ENCODE measurements around the gene PLCB1.

Gene PLCB1

DNA sequence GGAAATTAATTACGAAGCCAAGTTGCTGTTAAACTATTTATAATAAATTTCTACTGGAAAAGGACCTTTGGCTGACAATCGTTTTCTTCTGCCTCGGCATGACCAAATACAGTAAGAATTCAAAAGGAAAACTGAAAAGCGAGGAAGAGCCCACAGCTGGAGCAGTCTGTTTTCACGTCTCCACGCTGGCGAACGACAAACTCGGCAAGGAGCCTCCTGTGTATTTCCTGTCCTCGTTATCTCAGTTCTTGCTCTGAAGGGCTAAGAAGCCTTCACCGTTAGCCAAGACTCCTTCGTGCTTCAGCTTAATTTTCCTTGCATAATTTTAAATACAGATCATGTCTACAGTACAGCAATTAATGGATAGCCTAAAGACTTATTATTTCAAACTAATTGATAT, 722.5 kb downstream of the PLCB1 start:
- no peak for DNase-seq

DNA sequence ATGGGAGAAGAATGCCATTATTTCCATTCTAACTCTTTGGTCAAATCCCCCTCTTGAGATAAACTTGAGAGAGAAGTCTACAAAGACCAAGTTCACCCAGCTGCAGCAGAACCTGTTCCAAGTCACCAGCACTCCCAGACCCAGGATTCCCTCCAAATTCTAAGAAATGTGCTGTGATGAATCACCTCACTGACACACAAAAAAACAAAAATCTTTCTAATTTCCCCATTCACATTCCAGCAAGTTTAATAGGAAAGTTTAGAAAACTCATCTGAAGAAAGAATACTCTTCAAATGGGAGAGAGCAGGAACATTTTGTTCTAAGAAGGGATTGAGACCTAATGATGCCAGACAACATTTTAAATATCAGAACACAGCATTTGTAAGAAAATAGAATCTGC, 723.2 kb downstream of the PLCB1 start:
- DNase-seq: no peak

DNA sequence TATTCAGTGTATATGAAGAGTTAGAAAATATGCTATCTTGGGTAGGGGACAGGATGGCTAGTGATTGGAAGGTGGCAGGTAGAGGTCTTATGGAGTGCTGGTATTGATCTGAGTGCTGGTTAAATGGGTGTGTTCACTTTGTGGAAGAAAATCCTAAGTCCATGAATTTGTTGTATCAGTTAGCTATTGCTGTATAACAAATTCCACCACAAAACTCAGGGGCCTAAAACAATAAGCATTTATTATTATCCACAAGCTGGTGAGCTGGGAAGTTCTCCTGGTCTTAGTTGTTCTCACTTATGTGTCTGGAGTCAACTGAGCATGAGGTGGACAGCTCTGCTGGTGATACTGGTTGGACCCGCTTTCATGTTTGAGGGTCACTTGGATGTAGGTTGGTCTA, 724.6 kb downstream of the PLCB1 start:
- no peak for DNase-seq

DNA sequence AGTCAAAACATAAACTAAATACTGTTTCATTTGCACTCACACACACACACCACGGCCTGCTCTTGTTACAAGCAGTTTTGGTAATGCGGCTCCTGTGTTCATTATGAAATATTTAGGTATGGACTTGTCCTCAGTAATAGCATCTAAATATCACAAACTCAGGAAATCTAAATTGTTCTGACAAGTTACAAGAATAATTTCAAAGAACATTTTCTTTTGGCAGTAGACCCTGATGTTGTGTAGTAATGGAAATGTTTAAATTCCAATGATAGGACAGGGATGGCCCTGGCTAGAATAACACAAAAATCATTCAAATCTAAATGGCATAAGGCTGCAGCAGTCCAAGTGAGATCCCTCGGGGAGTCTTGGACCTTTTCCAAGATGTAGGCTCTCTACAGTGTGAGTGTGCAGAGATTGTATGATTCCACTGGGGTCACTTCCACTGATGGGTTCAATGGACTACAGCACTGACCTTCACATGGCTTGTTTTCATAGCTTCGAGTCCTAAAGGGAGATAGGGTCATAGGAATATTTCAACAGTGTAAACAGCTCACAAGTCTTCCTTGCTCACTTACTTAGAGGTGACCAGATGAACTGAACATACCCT, 726.2 kb downstream of the PLCB1 start:
- DNase-seq: no peak

DNA sequence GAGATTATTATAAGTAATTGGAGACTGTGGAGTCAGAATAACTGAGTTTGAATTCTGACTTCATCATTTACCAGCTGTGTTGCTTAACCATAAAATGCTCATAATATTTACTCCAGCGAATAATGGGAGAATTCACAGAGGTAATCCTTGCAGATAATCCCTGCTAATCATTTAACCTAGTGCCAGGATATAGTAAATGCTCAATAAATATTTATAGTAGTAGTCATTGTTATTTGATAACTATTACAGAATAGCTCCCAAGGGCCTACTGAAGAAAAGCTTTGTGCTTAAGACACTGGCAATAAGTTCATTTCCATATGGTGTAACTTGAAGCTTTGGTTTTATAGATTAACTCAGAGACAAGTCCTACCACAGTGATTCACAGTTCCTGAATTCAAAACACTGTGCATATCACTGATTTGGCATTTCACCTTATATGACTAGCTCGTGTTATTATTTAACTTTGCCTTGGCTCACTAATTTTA, 728.0 kb downstream of the PLCB1 start:
- DNase-seq: no peak

DNA sequence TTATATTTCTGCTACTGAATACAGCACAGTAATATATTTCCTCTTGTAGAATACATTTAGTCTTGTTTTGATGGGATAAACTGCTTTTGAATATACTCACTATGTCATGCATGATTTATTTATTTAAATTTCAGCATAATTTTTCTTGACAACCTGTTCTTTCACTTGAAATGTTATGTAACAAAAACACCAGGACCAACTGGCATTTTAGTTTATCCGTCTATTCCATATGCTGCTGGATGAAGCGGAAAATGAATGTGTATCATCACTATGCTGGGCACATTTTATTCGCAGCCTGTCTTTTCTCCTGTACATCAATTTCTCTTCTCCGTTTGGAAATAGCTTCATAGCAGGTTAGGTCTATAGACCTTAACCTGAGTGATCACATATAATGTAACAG, 730.0 kb downstream of the PLCB1 start:
- DNase-seq: no peak

DNA sequence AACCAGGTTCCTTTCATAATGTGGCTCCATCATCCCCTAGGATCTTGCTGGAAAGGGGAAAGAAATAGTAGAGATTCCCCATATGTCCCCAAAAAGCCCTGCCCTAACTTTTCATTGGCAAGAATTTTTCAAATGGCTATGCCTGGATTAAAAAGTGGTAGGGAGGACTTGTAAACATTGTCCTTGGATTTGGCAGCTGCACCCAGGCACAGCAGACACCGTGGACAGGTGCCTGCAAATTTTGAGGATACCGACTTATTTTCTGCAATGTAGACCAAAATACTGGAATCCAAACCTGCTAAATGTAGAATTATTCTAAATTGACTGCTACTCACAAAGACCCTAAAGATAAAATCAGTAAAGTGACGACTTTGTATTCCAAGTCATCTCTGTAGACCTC, 733.6 kb downstream of the PLCB1 start:
- DNase-seq: no peak

DNA sequence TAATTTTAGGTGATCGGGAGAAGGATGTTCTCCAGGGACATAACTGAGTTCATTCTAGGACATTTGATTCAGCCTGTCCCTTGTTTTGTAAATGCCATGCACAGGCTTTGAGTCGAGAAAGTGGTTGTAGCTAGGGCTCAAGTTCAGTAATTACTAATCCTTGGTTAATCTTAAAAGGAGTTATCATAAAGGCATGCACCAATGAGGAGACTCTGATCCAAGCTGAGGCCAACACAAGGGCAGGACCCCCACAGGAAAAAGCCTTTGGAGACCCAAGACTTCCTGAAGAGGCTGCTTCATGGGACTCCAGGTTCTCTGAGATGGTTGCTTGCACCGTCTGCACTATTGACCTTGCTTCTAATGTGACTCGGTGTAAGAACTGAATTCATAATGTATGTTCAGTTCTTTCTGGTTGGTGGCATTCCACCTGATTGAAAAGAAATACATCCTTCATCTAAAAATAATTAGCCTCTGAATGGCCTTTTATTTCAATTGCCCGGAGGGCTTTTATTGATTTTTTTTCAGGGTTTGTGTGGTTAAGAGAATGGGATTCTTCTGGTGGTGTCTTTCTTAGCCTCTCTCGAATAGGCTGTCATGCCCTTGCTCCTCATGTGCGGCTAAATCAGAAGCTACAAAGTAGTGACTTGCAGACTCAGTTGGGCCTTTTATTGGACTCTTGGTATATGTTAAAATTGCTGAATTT, 735.1 kb downstream of the PLCB1 start:
- DNase-seq: no peak

DNA sequence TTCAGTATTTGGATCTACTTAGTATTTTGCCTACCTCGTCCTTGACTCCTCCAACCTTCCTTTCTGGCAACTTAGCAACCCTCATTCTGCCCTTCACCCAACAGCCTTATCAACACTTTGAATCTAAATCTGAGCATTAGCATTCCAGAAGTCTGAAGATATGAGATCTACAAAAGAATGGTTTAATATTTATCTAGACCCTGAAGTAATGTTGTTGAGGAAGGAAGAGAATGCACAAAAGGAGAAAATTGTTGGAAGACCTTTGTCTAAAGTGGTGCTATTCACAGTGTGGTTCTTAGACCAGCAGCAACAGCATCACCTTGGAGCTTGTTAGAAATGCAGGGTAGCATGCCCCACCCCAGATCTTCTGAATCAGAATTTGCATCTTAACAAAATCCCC, 738.6 kb downstream of the PLCB1 start:
- DNase-seq: no peak

DNA sequence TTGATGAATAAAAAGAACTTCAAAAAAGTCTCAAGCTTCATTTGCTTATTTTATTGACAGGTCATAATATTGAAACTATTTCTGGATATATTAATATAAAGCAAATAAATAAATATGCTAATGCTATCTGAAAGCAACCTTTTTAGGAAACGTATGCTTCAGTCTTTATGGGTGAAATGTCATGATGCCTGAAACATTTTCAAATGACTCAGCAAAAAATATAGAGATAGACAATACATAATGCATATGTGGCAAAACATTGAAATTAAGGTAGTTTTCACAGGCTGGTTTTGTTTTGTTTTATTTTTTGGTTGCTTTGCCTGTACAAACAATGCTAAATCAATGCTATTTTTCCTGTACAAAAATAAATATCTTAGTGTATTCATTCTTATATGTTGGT, 742.4 kb downstream of the PLCB1 start:
- no peak for DNase-seq

DNA sequence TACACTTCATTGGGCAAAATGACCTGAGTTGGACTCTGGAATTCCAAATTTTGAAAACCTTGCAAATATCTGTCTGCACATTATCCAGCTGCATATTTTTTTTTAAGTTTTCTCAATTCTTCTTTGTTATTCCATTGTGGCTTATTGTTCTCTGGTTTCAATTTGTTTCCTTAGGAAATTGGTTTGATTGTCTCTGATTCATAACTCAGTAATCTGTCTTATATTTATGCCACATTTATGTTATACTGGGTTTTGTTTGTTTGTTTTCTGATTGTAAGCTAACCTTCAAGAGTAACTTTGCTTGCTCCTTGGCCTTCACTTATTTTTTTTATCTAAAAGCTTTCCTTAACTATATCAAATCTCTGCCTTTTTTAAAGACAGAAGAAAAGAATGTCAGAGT, 743.5 kb downstream of the PLCB1 start:
- DNase-seq: no peak

DNA sequence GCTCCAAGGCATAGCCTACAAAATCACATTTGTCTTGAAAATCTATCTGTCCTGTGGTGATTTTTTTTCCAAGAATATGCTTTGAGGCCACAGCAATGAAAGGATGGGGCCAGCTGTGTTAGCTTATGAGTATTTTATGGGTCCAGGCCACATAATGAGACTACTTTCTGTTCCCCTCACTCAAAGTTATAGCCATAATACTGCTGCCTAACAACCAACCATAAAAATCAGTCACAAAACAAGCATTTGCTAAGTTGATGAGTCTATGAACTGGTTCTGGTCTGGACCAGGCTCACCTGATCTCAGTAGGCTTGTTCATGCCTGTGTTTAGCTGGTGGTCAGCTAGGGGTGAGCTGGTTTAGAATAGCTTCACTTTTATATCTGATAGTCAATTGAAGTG, 744.3 kb downstream of the PLCB1 start:
- no peak for DNase-seq

DNA sequence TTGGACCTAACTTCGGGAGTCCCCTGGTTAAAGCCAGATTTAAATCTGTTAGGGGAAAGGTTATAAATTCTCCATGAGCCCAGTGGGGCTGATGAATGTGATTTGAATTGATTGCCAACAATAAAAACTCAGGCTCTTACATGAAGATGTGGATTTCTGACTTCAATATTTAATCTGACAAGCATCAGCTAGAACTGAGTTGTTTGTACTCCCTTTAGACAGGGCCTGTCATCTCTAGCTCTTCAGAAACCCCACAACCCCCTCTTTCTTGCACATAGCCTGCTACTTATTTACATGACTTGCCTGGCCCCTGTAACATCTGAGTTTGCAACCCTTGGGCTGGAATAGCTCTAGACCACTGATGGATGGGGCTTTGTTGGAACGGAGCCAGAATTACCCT, 745.2 kb downstream of the PLCB1 start:
- DNase-seq: no peak

DNA sequence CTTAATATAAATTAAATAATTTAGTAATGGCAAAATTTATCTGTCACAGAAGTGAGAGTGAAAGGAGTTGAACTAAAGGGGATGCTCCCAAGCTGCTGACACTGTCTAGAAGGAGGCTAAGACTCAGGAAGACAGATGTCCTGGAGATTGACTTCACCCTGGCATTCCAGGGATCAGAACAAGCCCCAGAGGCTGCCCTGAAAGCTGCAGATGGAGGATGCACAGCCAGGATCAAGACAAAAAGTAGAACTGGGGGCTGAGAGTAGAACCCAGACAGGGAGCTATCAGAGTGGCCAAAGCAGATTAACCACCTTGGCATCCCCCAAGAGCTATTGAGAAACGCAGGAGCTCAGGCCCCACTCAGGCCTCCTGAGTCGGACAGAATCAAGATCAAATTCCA, 747.6 kb downstream of the PLCB1 start:
- DNase-seq: no peak

DNA sequence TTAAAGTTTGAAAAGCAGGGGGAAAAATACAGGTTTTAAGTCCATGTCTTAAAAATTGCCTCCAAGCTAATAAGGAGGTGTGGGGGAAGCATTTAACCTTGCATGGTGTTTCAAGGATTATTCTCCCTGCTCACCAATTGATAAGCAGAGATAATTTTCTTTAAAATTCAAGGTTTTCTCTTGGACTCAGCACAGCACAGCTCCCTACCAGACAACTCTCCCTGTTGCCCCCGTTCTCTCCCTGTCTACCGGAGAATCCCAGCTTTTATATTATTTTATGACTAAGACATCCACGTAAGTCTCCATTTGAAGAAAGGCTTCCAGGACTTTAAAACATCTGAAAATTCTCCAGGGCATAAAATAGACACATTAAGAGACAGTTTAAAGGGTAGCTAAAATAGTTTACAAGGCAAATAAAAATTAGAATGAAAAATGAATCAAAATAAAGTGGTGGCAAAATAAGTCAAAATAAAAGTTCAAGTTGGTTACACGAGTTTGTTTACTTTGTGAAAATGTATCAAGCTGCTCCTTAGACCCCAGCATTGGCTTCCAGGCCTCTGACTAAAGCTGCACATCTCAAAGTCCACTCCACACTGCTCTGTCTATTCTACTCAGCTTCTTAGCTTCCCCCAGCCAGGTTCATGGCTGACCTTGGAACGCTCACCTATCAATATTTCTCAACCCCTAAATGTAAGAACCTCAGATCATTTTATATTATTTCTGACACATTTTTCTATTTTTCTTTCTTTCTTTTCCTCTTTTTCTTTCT, 748.2 kb downstream of the PLCB1 start:
- no peak for DNase-seq

DNA sequence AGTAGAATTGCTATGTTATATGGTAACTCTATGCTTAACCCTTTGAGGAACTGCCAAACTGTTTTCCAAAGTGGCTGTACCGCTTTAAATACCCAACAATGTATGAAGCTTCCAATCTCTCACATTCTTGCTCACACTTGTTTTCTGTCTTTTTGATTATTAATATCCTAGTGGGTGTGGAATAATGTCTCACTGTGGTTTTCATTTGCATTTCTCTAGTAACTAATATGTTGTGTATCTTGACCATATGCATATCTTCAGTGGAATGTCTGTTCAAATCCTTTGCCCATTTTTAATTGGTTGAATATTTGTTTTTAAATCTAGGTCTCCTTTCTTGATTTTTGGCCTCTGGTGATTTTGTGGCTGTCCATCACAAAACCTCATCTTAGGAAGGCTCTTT, 759.0 kb downstream of the PLCB1 start:
- DNase-seq: no peak

DNA sequence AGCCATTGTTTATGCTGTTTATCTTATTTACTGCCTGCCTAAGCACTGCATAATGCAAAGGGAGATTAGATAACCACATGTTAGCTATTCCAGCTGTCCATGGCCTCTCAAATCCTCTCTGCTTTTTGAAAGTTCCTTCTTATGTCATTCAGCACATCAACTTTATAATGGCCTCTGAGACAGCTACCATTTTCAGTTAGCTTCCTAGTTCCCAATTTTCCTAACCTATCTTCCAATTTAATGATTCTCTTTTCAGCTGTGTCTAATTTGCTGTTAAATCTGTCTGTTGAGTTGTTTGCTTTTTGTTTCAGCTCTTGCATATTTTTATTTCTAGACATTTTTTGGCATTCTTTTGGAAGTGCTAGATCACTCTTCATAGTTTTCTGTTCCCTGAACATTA, 763.4 kb downstream of the PLCB1 start:
- DNase-seq: no peak

DNA sequence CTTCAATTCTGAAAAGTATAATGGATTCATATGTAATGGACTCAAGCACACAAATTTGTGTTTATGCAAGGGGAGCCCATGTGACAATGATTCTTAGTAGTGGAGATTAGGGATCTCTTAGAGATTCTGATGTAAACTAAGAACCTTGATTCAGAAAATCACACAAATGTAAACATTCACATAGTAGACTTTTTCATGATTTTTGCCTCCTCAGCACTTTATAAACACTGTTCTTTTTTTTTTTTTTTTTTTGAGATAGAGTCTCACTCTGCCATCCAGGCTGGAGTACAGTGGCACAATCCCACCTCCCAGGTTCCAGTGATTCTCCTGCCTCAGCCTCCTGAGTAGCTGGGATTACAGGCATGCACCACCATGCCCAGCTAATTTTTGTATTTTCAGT, 766.8 kb downstream of the PLCB1 start:
- DNase-seq: no peak

DNA sequence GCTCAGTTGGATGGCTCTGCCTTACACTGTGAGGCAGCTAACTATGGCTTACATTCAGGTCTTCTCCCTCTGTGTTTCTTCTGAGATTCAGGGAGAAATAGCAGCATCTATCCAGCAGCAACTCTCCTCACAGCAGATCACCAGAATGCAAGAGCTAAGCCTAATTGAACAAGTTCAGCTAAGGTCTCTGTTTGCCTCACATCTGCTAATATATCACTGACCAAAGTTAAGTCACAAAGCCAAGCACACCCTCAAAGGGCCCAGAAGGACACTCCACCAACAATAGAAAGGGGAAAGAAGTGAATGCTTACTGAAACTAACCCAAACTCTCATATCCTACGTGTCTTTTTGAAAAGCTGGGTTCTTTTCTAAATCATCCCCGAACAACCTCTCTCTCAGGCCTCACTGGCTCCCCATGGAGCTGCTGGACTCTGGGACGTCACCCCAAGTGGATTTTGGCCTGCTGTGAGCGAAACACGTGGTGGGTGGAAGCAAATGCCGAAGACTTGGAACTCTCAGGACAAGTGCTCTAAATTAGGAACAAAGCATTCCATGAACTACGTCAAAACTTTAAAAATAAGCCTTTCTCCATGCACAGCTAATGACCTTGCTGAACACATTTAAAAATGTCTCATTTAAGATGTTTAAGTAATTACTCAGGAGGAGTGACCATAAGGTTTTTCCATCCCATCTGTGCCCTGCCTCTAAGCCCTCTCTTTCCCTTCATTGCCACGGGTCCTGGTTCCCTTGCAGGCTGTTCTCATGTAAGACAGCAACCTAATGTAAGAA, 769.4 kb downstream of the PLCB1 start:
- no peak for DNase-seq

DNA sequence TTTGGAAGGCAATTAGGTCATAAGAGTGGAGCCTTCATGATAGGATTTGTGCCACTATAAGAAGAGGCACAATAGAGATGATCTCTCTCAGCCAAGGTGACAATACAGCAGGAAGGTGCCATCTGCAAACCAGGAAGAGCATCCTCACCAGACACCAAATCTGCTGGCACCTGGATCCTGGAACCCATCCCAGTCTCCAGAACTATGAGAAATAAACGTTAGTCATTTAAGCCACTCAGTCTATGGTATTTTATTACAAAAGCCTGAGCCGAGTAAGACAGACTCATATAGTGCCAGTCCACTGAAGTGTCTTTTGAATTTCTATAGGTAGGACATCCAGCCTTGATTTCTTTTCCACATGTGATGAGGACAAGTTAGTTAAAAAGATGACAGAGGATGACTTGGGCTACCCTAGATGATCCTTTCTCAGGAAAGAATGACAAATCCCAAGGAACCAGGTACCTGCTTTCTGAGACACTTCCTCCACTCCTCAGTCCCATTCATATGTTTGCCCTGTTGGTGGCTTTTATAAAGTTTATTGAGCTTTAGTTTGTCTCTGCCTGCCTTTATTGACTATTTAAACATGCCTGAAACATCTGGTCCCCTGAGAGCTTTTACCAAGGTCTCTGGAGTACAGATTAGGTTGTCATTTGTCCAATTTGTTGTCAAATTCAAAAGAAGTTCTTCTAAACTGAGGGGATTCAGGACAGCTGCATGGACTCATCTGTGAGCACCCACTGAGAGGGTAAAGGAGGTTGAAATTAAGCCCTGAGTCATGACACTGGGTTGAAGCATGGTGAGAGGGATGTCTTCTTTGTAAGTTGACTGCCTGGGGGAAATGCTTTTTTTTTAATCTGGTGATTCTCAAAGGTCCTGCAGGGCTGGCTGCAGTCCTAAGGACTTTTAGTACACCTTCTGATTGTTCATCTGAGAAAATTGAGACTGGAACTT, 771.9 kb downstream of the PLCB1 start:
- no peak for DNase-seq

DNA sequence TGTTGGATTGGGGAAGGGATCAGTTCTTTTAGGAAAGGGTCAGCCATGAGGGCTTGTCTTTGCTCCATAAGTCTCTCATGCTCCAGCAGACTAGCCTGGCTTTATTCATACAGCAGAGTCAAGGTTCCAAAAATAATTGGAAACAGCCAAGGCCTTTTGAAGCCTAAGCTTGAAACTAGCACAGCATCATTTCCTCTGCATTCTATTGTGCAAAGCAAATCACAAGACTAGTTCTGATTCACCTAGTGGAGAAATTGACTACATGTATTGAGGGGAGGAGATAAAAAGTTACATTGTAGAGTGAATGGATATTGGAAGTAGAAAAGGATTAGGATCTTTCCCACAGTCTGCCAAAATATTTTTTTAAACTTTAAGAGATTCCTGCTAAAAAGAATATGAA, 777.5 kb downstream of the PLCB1 start:
- DNase-seq: no peak

DNA sequence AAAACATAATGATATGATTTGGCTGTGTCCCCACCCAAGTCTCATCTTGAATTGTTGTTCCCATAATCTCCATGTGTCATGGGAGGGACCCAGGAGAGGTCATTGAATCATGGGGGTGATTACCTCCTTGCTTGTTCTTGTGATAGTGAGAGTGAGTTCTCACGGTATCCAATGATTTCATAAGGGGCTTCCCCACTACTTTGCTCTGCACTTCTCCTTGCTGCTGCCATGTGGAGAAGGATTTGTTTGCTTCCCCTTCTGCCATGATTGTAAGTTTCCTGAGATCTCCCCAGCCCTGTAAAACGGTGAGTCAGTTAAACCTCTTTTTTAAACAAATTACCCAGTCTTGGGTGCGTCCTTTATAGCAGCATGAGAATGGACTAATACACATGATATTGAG, 780.0 kb downstream of the PLCB1 start:
- no peak for DNase-seq

All from MV-4-11 (cell line).